Measurements from ENCODE around the gene POLE2. TPM values are rescaled to one million over a fixed set of nuclear protein-coding genes. Genes with fewer than 3 reads are reported as not detected.
A peak's percentile ranks its signal among the peaks of the same experiment; 100 is the strongest.
"Not testable (repeated sequence)": the region's sequence is repeated elsewhere in the genome, so short reads cannot be mapped to it uniquely, and the experiment has no call there.

Gene POLE2
- total RNA-seq (2021; ENCODE audit: unreplicated experiment) = 17.4 TPM
- 6.0 TPM for polyA plus RNA-seq (2012; ENCODE audit: insufficient read length)
- Bru-seq, nascent RNA = percentile 68 among the genes with signal in this experiment
- percentile 70 among the genes with signal in this experiment for BruChase-seq, experiment 1, labeled RNA remaining after a 2-hour chase
- percentile 67 among the genes with signal in this experiment for BruChase-seq, experiment 2, labeled RNA remaining after a 6-hour chase
- long read RNA-seq, transcript POLE2-201 (19 exons, 1,776 nt) = major isoform, 8 of 20 reads
- long read RNA-seq, partial matches to known transcripts = 3 of 20 reads
- long read RNA-seq, other reads (novel, unspliced or antisense) = 7 of 20 reads

- no TSS peak for BruUV-seq (replicated peaks)
Observed at GRCh38 chr14:49687942-49688700, at the start of gene POLE2. Gene POLE2, minus strand, starts transcription at chr14:49688214. Its CDS starts 11 bp downstream, at chr14:49688203.

GRCh38 chr14:49735669-49736068, 47.7 kb upstream of the POLE2 start:
- BruUV-seq (replicated peaks); H3K36me3 ChIP-seq (ENCODE audit: control insufficient read depth, insufficient read depth, low read length); H3K4me3 ChIP-seq (ENCODE audit: low read depth in 2 of 2, low read length in 2 of 2); H3K27me3 ChIP-seq (ENCODE audit: control insufficient read depth, insufficient read depth, low read length); H3K4me1 ChIP-seq (ENCODE audit: control insufficient read depth, insufficient read depth, low read length); H3K27ac ChIP-seq (ENCODE audit: low read length); CTCF ChIA-PET; DNase-seq (ENCODE audit: low read depth, low spot score); ATAC-seq; in situ Hi-C loops (cut with HindIII; ENCODE audit: low pct_unique_long_range_greater_than_20kb, low sequenced_read_pairs); intact Hi-C loops (cut with micrococcal nuclease; ENCODE audit: unreplicated experiment); H3K9me3 ChIP-seq (ENCODE audit: control insufficient read depth, insufficient read depth, low read depth, low read length): not testable (repeated sequence)
- POLR2A ChIA-PET = interaction anchor here (0.7 kb wide), 1 partner anchor 535 kb away, joined by 3 read pairs; no protein-coding TSS in a partner anchor

More at GRCh38 chr14:49687942-49688700, at the start of gene POLE2:
- peak within 1 kb of the TSS; percentile 53 to 66 for H3K4me3 ChIP-seq (ENCODE audit: low read depth in 2 of 2, low read length in 2 of 2)
- H3K27ac ChIP-seq (ENCODE audit: low read length) = peak within 1 kb of the TSS; percentile 89
- in situ Hi-C loops (cut with HindIII; ENCODE audit: low pct_unique_long_range_greater_than_20kb, low sequenced_read_pairs) (no loop called here), intact Hi-C loops (cut with micrococcal nuclease; ENCODE audit: unreplicated experiment) (no loop called here)
- no peaks in the 10 kb centered on the region for H3K27me3 ChIP-seq (ENCODE audit: control insufficient read depth, insufficient read depth, low read length)
- no peaks in the 10 kb centered on the region for H3K9me3 ChIP-seq (ENCODE audit: control insufficient read depth, insufficient read depth, low read depth, low read length)
- DNase-seq (ENCODE audit: low read depth, low spot score) = no peak
- TF ChIP-seq SIN3A (IDR thresholded peaks at IDR 0.05; ENCODE audit: borderline replicate concordance, insufficient read depth, low read depth, low read length) (0 out of 2 replicates have a peak, but pooled peaks have one; percentile 52), CTCF (IDR thresholded peaks at IDR 0.05) (no peak), TCF7L2 (IDR thresholded peaks at IDR 0.05; ENCODE audit: low read depth, low read length) (no peak), REST (IDR thresholded peaks at IDR 0.05; ENCODE audit: insufficient read depth in 1 of 2, low read depth in 2 of 2, low read length in 1 of 2) (no peak), POLR2AphosphoS5 (IDR thresholded peaks at IDR 0.05; ENCODE audit: low read depth, low read length) (peak; percentile 74)
- POLR2A ChIA-PET = interaction anchor here (0.5 to 1.0 kb wide), 2 partner anchors 54 to 100 kb away, joined by 4 to 7 read pairs; no protein-coding TSS in a partner anchor
- CTCF ChIA-PET = no interaction called here
- ATAC-seq = peak; percentile 90
- no peaks in the 10 kb centered on the region; the same call in 1 of the 2 replicates for H3K36me3 ChIP-seq (ENCODE audit: control insufficient read depth, insufficient read depth, low read length)
- peaks cover 14% of the 10 kb centered on the region for H3K4me1 ChIP-seq (ENCODE audit: control insufficient read depth, insufficient read depth, low read length)

All from Panc1 (cell line).